ENCODE data around the gene LAMB1. TPM values are rescaled to one million over a fixed set of nuclear protein-coding genes. Genes with fewer than 3 reads are reported as not detected.

Gene LAMB1
- total RNA-seq, 1 experiment from 2014 or later: 101 TPM

DNA sequence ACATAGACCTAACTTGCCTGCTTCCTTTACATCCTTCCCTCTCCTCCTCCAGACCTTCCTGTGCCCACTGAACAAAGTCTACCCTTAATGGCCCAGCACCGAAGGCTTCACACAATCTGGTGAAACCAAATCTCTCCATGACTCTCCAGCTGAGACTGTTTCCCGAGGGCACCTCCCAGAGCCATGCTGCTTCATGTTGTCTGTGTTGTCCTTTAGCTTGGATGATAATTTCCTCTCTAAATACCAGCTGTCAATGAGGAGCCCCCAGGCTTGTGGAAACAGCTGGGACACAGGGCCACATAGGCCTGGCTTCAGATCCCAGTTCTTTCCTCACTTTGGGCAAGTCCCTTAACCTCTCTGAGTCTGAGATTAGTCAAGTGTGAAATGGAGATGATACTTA lies 57.6 kb downstream of the LAMB1 start:
- no peaks in the 10 kb centered on the region for H3K9me2 ChIP-seq (replicated peaks; ENCODE audit: low read length)
- POLR2A ChIA-PET (ENCODE audit: unreplicated experiment): no interaction called here
- no peak overlapping the region for H3K27ac ChIP-seq (ENCODE audit: low read length)
- H4K20me1 ChIP-seq (ENCODE audit: low read length): no peaks in the 10 kb centered on the region
- H3K4me2 ChIP-seq (ENCODE audit: low read length): no peak overlapping the region
- intact Hi-C loops (cut with micrococcal nuclease): loop anchor here (5.0 kb wide), 2 partner anchors 152 to 202 kb away; no protein-coding TSS in a partner anchor
- ATAC-seq: no peak
- no peak for DNase-seq
- H3K79me2 ChIP-seq (ENCODE audit: low read length): no peaks in the 10 kb centered on the region
- peaks cover 11% of the 10 kb centered on the region for H3F3A ChIP-seq (ENCODE audit: low read length, unreplicated experiment)
- H3K36me3 ChIP-seq (ENCODE audit: low read depth, low read length): peaks cover 41% of the 10 kb centered on the region
- H3K27me3 ChIP-seq (ENCODE audit: low read length): no peaks in the 10 kb centered on the region
- H3K4me3 ChIP-seq (ENCODE audit: low read length): no peak overlapping the region
- H3K9me3 ChIP-seq (ENCODE audit: low read length): no peaks in the 10 kb centered on the region
- CTCF ChIA-PET: no interaction called here
- H3K9ac ChIP-seq (ENCODE audit: low read length): no peak overlapping the region
- TSS peak; percentile 8 for BruUV-seq (replicated peaks)
- TF ChIP-seq EZH2phosphoT487 (IDR thresholded peaks at IDR 0.05; ENCODE audit: borderline replicate concordance, low read length) (no peak), EZH2 (IDR thresholded peaks at IDR 0.05; ENCODE audit: low read length, unreplicated experiment) (no peak)
- TF ChIP-seq, protein P1, sequence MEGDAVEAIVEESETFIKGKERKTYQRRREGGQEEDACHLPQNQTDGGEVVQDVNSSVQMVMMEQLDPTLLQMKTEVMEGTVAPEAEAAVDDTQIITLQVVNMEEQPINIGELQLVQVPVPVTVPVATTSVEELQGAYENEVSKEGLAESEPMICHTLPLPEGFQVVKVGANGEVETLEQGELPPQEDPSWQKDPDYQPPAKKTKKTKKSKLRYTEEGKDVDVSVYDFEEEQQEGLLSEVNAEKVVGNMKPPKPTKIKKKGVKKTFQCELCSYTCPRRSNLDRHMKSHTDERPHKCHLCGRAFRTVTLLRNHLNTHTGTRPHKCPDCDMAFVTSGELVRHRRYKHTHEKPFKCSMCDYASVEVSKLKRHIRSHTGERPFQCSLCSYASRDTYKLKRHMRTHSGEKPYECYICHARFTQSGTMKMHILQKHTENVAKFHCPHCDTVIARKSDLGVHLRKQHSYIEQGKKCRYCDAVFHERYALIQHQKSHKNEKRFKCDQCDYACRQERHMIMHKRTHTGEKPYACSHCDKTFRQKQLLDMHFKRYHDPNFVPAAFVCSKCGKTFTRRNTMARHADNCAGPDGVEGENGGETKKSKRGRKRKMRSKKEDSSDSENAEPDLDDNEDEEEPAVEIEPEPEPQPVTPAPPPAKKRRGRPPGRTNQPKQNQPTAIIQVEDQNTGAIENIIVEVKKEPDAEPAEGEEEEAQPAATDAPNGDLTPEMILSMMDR (conservative IDR thresholded peaks at IDR 0.05; ENCODE audit: low read depth, low read length): no peak
- H2AFZ ChIP-seq (ENCODE audit: low read length): no peak overlapping the region
- H3K4me1 ChIP-seq (ENCODE audit: insufficient read depth, low read length): peaks cover 26% of the 10 kb centered on the region

DNA sequence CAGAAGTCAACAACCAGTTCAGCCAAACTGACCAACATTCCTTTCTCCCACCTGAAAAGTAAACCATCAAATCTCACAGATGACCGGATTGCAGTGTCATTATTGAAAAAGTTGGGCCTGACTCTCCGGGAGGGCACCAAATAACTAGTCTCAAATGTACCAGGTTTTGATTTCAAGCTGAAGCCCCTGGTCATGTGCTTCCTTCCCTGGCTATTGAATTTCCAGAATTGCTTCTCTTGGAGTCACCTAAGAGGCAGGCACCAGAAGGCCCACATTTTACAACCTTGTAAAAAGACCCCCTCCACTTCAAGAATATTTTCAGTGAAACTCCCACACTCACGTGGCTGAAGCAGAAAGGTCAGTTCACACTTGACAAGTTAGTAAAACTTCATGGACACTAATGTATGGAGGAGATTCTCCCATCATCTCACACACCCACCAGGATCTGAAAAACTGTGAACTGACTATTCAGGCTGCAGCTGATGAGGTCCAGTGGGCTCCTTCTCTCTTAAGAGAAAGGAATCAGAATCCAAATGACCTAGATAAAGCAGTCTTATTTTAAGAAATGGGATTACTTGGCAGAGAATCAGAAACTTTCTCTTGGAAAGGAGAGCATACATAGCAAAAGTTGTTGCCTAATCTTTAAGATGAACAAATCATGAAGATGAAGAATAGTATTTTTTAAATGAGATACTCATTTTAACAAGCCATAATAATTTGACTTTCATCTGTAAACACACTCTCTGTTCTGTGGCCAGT lies 58.4 kb downstream of the LAMB1 start:
- no TSS peak for BruUV-seq (replicated peaks)
- Histone ChIP-seq H3K79me2 (ENCODE audit: low read length) (no peaks in the 10 kb centered on the region), H4K20me1 (ENCODE audit: low read length) (no peaks in the 10 kb centered on the region), H2AFZ (ENCODE audit: low read length) (no peak overlapping the region), H3K27ac (ENCODE audit: low read length) (no peak overlapping the region), H3K4me3 (ENCODE audit: low read length) (no peak overlapping the region), H3K9me2 (replicated peaks; ENCODE audit: low read length) (no peaks in the 10 kb centered on the region), H3K4me1 (ENCODE audit: insufficient read depth, low read length) (peaks cover 19% of the 10 kb centered on the region), H3K9ac (ENCODE audit: low read length) (no peak overlapping the region), H3K36me3 (ENCODE audit: low read depth, low read length) (peaks cover 45% of the 10 kb centered on the region), H3K27me3 (ENCODE audit: low read length) (no peaks in the 10 kb centered on the region), H3K4me2 (ENCODE audit: low read length) (no peak overlapping the region), H3F3A (ENCODE audit: low read length, unreplicated experiment) (peaks cover 9% of the 10 kb centered on the region), H3K9me3 (ENCODE audit: low read length) (no peaks in the 10 kb centered on the region)
- CTCF ChIA-PET: no interaction called here
- POLR2A ChIA-PET (ENCODE audit: unreplicated experiment): no interaction called here
- DNase-seq (no peak), ATAC-seq (no peak)
- intact Hi-C loops (cut with micrococcal nuclease): loop anchor here (5.0 kb wide), 2 partner anchors 153 to 203 kb away; no protein-coding TSS in a partner anchor
- TF ChIP-seq, protein P1 (conservative IDR thresholded peaks at IDR 0.05; ENCODE audit: low read depth, low read length): no peak
- TF ChIP-seq EZH2phosphoT487 (IDR thresholded peaks at IDR 0.05; ENCODE audit: borderline replicate concordance, low read length) (no peak), EZH2 (IDR thresholded peaks at IDR 0.05; ENCODE audit: low read length, unreplicated experiment) (no peak)

DNA sequence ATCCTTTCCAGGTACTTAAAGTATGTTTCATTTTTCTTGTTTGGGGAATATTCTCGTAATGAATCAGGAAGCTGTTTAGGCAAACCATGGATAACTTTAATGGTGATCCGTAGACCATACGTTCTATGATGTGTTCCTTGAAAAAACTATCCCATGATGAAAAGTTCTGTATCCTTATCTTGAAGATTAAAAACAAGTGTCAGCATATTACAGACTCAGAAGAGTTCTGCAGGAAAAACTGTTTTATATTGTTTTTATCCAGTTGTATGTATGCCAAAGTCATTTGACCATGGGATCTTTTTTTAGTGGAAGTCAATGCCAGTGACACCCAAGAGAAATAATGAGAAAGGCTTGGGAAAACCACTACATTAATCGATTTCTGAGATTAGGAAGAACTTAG lies 59.9 kb downstream of the LAMB1 start:
- CTCF ChIA-PET: no interaction called here
- H3F3A ChIP-seq (ENCODE audit: low read length, unreplicated experiment): no peaks in the 10 kb centered on the region
- H3K9me3 ChIP-seq (ENCODE audit: low read length): no peaks in the 10 kb centered on the region
- H3K36me3 ChIP-seq (ENCODE audit: low read depth, low read length): peaks cover 50% of the 10 kb centered on the region
- peaks cover 9% of the 10 kb centered on the region for H3K4me1 ChIP-seq (ENCODE audit: insufficient read depth, low read length)
- BruUV-seq (replicated peaks): no TSS peak
- no peak overlapping the region for H2AFZ ChIP-seq (ENCODE audit: low read length)
- no peaks in the 10 kb centered on the region for H3K79me2 ChIP-seq (ENCODE audit: low read length)
- H3K27ac ChIP-seq (ENCODE audit: low read length): no peak overlapping the region
- POLR2A ChIA-PET (ENCODE audit: unreplicated experiment): no interaction called here
- H3K27me3 ChIP-seq (ENCODE audit: low read length): no peaks in the 10 kb centered on the region
- DNase-seq (no peak), ATAC-seq (no peak)
- H3K9ac ChIP-seq (ENCODE audit: low read length): no peak overlapping the region
- intact Hi-C loops (cut with micrococcal nuclease): no loop called here
- no peak overlapping the region for H3K4me2 ChIP-seq (ENCODE audit: low read length)
- no peaks in the 10 kb centered on the region for H4K20me1 ChIP-seq (ENCODE audit: low read length)
- H3K4me3 ChIP-seq (ENCODE audit: low read length): no peak overlapping the region
- H3K9me2 ChIP-seq (replicated peaks; ENCODE audit: low read length): no peaks in the 10 kb centered on the region
- TF ChIP-seq, protein P1 (conservative IDR thresholded peaks at IDR 0.05; ENCODE audit: low read depth, low read length): no peak
- TF ChIP-seq EZH2 (IDR thresholded peaks at IDR 0.05; ENCODE audit: low read length, unreplicated experiment): no peak
- no peak for TF ChIP-seq EZH2phosphoT487 (IDR thresholded peaks at IDR 0.05; ENCODE audit: borderline replicate concordance, low read length)
